GM19438 (cell line): ENCODE data around the gene FAM174C.

Experiments used
- ATAC-seq: cut with Tn5 transposase; IDR thresholded peaks from one replicate; pipeline ENCODE4 v1.9.1; 2021; ENCODE audit warnings: low read depth; ENCODE audit not compliant: unreplicated experiment

Gene FAM174C

DNA sequence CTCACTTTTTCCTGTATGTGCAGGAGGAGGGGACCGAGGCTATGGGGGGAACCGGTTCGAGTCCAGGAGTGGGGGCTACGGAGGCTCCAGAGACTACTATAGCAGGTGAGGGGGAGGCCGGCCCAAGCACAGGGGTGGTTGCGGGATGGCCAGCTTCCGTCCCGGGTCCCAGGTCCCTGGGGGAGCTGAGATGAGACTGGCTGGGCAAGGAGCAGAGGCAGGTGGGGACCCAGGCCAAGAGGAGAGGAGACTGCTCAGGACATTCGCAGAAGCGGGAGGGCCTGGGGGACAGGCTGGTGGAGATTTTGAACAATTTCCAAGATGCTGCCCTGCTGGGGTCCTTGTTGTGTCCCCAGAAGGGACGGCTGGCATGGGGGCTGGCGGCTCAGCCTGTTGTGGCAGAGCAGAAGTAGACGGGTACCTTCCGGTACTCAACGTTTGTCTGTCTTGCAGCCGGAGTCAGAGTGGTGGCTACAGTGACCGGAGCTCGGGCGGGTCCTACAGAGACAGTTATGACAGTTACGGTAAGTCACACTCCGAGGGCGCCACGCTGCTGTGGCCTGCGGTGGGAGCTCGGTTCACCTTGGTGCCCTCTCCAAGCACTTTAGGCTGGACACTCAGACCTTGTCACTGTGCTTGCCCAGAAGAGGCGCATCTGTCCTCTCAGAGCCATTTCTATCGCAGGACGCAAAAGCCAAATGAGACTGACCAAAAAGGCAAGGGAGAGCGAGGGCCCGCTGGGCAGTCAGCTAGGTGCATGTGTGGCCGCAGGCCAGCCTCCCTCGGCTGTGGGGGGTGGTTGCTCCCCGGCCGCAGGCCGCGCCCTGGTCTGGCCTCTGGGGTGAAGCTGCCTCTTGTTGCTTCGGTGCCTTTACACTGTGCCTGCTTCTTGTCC, 3.6 kb upstream of the FAM174C start:
- no peak for ATAC-seq

DNA sequence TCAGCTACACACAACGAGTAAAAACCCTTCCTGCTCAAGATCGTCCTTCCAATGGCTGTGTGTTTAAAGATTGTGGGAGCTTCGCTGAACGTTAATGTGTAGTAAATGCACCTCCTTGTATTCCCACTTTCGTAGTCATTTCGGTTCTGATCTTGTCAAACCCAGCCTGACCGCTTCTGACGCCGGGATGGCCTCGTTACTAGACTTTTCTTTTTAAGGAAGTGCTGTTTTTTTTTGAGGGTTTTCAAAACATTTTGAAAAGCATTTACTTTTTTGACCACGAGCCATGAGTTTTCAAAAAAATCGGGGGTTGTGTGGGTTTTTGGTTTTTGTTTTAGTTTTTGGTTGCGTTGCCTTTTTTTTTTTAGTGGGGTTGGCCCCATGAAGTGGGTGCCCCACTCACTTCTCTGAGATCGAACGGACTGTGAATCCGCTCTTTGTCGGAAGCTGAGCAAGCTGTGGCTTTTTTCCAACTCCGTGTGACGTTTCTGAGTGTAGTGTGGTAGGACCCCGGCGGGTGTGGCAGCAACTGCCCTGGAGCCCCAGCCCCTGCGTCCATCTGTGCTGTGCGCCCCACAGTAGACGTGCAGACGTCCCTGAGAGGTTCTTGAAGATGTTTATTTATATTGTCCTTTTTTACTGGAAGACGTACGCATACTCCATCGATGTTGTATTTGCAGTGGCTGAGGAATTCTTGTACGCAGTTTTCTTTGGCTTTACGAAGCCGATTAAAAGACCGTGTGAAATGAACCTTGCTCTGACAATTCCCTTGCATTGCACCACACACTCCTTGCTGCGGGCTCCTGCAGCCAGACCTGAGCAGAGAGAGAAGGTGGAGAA, 2.7 kb upstream of the FAM174C start:
- ATAC-seq, result no peak

DNA sequence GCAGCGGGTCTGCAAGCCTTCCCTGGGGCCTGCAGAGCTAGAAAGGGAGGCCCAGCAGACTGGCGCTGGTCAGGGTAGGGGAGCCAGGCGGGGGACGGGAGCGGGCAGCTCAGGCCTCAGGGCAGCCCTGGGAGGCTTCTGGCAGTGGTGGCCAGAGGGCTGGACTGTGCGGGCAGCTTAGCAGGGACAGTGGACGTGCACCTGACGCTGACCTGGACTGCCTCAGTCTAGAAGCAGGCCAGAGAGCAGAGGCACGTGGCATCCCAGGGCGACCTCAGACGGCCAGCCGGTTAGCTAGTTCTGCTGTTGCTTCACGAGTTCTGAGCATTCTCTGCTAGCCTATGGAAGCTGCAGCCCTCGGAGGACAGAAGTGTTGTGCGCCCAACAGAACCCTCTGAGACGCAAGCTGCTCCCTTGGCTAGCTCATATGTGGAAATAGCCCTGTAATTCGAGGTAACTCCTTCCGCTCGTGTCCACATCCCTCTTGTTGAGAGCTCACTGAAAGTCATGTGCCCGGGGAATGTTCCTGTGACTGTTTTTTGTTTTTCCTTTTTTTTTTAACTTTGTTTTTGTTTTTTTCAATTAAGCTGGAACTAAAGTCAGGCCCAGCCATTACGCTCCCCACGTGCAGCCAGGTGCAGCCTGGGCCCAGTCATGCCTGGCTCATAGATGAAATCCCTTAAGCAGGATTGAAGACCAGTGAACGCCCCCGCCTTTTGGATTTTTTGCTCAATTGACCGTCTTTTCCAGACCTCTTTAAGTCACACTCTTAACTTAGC, 1.9 kb upstream of the FAM174C start:
- ATAC-seq, result no peak

DNA sequence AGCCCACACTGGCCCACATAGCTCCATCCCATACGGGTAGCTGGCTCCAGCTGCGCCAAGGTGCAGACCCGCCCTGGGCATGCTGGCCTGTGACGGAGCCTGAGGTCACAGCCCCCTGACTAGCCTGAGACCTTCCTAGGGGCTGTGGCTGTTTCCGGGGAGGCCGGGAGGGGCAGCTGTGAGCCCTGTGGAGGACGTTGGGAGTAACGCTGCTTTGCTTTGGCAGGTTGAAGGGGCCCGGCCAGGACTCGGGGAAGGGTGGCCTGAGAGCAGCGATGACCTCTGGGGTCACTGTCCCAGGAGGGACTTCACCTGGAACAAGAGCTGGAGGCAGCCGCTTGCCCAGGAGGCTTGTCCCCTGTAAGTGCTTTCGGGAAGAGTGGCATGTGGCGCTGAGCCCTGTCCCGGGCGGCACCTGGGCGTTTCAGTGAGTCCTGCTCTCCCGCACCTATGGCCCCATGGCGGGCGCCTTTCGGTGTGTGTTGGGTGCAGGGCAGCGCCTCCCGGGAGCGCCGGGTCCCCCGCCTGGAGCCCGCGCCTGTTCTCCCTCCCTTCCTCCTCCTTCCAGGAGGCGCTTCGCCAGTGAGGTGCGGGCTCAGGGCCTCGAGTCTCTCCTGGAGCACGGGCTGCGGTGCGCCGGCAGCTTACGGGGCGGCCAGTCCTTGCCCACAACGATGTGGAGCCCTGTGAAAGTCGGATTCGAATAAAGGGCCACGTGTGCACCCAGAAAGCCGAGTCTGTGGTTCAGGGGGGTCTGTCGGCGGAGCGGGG, 1.1 kb upstream of the FAM174C start:
- ATAC-seq, result no peak

DNA sequence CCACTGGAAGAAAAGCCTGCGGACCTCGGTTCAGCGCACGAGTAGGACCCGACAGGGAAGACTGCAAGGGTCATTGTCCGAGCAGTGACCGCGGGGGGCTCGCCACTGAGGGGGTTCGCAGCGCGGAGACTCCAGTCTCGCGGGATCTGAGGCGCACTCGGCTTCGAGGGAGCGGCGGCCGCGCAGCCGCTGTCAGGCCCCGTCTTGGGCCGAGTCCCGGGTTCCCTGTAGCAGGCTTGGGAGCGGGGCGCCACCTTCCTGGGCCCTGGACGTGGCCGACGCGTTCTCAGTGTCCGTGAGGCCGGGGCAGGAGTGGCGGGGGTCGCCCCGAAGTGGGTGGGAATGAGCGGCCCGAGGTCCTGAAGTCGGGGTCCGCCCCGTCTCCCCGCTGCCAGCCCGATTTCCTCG, 474 bp upstream of the FAM174C start:
- no peak for ATAC-seq

DNA sequence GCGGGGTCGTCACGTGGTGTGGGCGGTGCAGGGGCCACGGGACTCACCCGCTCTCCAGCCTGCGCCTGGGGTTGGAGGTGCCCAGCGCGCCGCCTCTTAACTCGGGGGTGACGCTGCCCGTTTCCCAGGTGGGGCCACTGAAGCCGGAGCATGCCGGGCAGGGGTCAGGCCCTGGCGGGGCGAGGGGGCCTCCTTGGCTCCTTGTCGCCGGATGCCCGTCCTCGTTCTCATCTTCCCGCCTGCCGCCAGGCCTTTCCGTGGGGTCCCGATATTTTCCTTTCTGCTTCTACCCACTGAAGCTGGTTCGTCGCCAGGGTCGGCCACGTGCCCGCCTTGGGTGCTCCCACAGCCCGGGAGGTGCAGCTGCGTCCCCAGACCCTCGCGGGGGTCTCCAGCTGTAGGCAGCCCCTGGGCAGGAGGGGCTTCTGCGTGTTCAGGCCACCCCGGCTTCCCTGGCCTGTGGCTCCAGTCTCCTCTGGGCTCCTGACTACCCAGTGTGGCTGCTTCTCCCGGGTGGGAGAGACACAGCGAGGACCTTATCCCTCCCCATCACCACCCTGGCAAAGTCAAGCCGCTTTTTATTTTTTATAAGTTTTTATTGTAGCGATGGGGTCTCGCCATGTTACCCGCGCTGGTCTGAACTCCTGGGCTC, 772 bp downstream of the FAM174C start:
- ATAC-seq, result no peak

DNA sequence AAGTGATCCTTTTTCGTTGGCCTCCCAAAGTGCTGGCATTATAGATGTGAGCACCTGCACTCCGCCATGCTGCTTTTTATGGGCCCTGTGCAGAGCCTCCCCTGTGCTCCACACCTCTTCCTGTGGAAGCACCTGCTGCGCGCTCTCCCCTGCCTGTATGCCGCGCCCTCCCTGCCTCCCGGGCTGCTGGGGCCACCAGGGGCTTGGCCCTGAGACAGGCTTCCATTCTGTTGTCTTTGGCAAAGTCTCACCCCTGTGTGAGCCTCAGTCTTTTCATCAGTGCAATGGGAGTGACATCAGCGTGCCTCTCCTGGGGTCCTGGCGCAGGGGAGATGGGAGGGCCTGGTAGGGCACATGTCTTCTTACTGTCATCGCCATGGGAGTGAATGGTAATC, 1.3 kb downstream of the FAM174C start:
- ATAC-seq, result no peak

DNA sequence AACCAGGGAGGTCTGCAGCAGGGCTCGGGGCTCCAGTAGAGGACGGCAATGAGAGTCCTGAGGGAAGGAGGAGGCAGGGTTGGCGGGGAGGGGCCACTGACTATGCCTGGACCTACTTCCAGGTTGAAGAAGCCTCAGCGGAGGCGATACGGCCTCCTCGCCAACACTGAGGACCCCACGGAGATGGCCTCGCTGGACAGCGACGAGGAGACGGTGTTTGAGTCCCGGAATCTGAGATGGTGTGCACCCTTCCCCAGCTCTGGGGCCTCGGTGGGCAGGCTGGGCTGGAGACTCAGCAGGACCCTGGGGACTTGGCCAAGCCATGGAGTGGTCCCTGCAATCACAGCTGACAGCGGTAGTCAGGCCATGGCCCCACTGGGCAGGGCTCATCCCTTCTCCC, 1.7 kb downstream of the FAM174C start:
- no peak for ATAC-seq

DNA sequence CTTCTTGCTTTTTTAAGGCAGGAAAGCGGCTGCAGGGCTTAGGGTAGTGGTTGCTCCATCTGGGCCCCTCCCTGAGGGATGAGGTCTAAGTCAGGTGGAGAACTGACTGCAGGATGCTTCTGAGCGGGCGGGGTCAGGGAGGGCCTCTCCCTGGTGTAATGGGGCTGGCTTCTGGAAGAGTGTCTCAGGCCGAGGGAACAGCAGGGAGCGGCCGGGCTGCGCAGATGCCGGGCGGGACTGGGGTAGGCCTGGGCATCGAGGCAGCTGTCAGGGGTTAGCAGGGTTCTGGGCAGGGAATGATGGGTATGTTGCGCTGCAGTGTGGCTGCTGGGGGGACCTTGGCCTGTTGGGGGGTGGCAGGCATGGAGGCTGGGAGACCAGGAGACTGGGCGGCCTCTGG, 2.7 kb downstream of the FAM174C start:
- no peak for ATAC-seq

DNA sequence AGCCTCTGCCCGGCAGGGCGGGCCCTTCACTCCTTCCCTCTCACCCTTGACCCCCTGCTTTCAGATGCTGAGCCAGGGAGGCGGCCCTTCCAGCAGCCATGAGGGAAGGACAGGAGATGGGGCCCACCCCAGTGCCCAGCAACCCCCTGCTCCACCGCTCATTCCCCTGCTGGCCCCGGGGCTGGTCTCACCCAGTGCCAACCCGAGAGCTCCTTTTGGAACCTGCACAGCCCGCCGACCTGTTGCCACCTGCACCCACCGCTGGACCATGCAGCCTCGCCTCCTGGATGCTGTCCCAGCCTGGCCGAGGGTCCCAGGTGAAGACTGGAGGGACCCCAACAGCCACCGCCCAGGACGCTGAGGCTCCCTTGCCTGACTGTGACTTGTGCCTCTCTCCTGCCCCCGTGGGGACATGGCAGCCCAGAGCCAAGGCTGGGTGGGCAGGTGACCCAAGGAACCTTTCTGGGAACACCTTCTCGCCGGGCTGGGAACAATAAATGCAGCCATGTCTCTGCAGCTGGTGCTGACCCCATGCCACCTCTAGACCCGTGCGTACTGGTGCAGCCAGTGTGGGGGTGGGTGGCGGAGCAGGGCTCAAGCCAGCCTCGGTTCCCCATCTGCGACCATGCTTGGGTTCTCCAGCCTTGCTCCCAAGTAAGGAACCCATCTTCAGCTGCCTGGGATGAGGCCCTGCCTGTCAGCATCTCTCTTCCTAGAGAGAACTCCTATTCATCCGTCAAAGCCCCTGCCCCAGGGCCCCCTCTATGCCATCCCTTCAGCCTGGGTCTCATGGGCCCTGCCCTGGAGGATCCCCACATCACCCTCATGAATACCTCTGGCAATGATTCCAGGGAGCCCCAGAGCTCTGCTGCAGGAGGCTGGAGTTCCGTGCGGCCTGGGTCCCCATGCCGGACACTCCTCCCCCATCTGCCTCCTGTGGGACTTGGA, 3.7 kb downstream of the FAM174C start:
- no peak for ATAC-seq

DNA sequence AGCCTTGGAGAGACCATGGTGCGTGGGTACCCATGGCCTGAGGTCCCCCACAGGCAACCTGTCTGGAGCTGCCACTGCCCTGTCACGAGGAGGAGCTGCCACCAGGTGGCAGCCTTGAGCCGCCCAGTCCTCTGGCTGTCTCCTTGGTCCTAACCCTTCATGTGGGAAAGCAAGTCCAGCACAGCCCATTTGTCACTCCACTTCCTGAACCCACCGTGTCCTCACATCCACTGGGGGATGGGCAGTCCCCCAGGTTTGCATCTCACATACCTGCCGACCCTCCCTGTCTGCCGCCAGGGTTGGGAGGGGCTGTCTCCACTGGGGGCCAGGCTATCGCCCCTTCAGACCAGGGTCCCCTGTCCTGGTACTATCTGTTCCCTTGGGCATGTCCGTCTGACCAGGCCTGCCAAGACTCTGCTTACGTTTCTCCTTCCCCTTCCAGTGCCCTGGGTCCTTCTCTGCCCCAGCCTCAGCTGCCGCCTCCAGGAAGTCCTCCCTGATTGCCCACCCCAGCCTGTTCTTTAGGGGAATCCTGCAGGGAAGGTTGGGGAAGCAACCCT, 4.5 kb downstream of the FAM174C start:
- no peak for ATAC-seq

DNA sequence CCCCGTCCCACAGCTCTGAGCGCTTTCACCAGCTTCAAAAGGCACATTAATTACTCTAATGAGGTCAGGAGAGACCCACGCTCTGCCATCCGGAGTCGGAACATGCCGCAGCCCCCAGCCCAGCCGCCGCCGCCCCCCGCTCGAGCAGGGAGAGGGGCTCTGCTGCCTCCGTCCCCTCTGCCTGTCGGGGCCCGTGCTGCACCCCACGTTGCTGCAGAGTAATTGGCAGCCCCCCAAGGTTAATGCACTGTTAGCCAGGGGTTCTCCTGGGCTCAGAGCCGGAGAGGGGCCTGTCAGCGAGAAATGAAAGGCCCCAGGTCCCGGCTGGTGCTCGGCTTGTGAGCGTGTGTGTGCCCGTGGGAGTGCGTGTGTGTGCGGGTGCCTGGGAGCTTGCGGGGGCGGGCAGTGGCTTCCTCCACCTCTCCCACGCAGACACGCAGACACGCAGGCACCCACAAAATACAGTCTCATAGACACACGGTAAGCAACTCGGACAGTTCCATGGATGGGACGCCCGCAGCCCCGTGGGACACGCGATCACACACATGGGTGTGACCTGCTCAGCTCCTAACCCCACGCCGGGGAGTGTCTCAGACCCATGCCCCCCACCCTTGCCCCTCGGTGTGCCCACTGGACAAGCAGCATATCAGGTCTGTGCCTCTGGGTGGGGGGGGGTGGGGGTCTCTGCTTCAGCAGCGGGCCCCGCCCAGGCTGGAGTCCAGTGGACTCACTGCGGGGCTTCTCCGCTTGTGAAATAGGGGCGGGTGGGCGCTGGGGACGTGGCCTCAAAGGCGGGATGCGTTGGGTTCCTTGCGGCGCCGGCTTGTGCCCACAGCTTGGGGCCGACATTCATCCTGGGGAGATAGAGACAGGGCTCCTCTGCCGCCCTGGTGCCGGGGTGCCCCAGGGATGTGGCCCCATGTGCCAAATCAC, 5.6 kb downstream of the FAM174C start:
- no peak for ATAC-seq

DNA sequence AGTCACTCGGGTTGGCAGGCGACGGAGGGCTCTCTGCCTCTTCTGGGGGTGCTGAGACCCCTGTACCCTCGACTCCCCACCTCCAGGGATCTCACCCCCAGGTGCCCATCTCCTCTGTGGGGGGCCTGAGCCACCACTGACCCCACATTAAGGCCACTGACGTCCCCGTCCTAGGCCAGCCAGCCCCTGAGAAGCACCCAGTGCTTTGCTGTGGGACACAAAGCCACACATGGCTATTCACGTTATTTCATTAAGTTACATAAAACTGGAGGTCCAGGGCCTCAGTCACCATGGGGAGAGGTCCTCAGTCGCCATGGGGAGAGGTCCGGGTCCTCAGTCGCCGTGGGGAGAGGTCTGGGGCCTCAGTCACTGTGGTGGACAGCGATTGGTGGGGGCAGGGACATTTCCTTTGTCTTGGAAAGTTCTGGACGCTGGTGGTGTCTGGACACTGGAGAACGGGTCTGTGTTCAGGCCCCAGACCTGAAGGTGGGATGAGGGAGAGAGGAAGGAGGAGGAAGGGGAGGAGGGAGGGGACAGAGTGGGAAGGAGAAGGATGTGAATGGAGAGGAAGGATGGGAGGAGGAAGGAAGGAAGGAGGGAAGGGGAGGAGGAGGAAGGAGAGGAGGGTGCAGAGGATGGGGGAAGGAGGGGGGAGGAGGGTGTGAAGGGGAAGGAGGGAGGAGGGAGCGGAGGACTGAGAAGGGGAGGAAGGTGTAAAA, 6.4 kb downstream of the FAM174C start:
- ATAC-seq, result no peak

DNA sequence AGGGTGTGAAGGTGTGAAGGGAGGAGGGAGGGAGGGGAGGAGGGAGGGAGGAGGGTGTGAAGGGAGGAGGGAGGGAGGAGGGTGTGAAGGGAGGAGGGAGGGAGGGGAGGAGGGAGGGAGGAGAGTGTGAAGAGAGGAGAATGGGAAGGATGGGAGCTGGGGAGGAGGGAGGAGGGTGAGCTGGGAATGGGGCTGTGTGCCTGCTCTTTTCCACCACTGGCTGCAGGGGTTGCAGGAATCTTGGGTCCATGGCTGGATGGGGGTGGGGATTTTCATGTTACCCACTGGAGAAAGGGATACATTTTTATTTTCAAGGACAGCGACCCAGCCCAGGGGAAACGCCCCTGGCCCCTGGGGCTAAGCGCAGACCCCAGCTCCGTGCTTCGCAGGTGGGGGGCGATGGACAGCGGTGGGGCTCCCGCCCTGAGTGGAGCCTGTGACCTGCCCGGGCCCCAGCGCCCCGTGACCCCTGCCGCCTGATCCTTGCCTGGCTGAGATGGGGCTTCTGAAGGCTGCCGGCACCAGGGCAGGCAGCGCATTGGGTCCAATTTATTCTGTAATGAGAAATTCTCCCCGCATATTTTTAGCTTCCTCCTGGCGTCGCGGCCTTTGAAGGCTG, 7.4 kb downstream of the FAM174C start:
- no peak for ATAC-seq

DNA sequence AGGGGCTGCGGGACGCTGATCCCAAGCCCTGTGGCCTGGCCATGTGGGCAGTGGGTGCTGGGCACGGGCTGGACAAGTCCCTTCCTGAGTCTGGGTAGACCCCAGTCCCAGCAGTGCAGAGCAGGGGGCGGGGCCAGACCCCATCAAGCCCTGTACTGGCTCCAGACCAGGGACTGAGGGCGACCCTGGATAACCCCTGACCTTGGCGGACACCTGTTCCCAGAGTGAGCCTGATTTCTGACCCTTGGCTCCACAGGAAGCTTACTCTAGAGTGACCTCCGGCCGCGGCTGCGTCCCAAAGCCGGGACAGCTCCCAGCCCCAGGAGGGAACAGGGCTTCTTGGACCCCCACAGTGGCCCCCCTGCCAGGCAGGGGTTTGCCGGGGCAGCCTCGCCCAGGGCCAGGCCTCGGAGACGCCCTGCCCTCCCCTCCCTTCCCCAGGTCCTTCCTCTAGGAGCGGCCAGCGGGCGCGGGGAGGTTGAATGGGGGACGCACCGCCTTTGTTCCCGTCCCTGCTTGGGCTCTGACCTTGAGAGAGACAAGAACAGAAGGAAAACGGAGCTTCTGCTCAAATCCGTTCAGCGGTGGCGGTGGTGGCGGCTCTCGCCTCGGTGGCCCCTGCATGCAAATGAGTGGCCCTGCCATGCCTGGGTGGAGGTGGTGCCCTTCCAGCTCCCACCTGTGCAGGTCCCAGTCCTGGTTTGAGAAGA, 8.0 kb downstream of the FAM174C start:
- ATAC-seq, result no peak

DNA sequence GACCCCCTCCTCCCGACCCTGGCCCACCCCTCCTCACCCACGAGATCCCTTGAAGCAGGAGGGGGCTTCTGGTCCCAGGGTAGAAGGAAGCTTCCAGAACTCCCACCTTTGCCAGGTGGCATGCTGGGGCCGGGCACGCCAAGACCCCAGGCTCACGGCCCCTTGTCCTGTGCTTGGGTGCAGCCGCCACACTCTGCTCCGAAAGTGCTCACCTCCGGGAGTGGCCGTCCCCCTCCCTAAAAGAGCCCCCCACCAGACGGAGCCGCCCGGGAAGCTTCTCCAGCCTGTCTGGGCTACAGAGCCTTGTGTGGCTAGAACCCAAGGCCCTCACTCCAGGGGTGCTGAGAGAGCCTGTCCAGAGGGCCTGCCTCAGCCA, 8.6 kb downstream of the FAM174C start:
- ATAC-seq, result no peak
